HG02678 (cell line): ENCODE results near the gene PANX1.

Source experiments
- ATAC-seq: cut with Tn5 transposase; IDR thresholded peaks from one replicate; pipeline ENCODE4 v1.9.1; 2021; ENCODE audit warnings: mild to moderate bottlenecking, moderate library complexity; ENCODE audit not compliant: unreplicated experiment

Gene PANX1

GRCh38 chr11:94183886-94184264, 55.2 kb downstream of the PANX1 start:
- peak; percentile 77 for ATAC-seq

GRCh38 chr11:94184362-94184761, 55.7 kb downstream of the PANX1 start:
- ATAC-seq, result no peak

GRCh38 chr11:94184846-94185245, 56.2 kb downstream of the PANX1 start:
- ATAC-seq, result no peak

GRCh38 chr11:94185416-94186084, 56.9 kb downstream of the PANX1 start:
- no peak for ATAC-seq

- no peak for ATAC-seq
Observed at GRCh38 chr11:94186342-94187203, 57.9 kb downstream of the PANX1 start.

GRCh38 chr11:94193288-94193687, 64.6 kb downstream of the PANX1 start:
- ATAC-seq, result no peak

- ATAC-seq, result no peak
Observed at GRCh38 chr11:94194712-94195111, 66.1 kb downstream of the PANX1 start.

- ATAC-seq, result no peak
Observed at GRCh38 chr11:94196363-94196762, 67.7 kb downstream of the PANX1 start.

- no peak for ATAC-seq
Observed at GRCh38 chr11:94198718-94199117, 70.1 kb downstream of the PANX1 start.

GRCh38 chr11:94199136-94200130, 70.8 kb downstream of the PANX1 start:
- no peak for ATAC-seq

- ATAC-seq, result no peak
Observed at GRCh38 chr11:94201004-94201465, 72.4 kb downstream of the PANX1 start.

GRCh38 chr11:94203070-94203469, 74.4 kb downstream of the PANX1 start:
- ATAC-seq, result no peak

- ATAC-seq, result no peak
Observed at GRCh38 chr11:94211261-94211830, 82.7 kb downstream of the PANX1 start.

- ATAC-seq, result no peak
Observed at GRCh38 chr11:94212898-94213297, 84.3 kb downstream of the PANX1 start.

- ATAC-seq, result no peak
Observed at GRCh38 chr11:94217705-94218104, 89.1 kb downstream of the PANX1 start.

GRCh38 chr11:94218372-94218771, 89.7 kb downstream of the PANX1 start:
- ATAC-seq, result no peak

GRCh38 chr11:94219771-94220170, 91.1 kb downstream of the PANX1 start:
- ATAC-seq, result no peak

GRCh38 chr11:94224078-94224477, 95.4 kb downstream of the PANX1 start:
- no peak for ATAC-seq
